Fibroblast of lung (primary cell): ENCODE results near the gene PORCN.

Experiments
- EZH2 ChIP-seq: IDR thresholded peaks from 2 replicates; pipeline ENCODE4 v1.5.1; 2012; ENCODE audit warnings: low read length, control low read depth, mild to moderate bottlenecking; ENCODE audit errors: missing control alignments
- TF ChIP-seq, protein P1 (sequence below), 2 donors: IDR thresholded peaks in 1 of 2; conservative IDR thresholded peaks in 1 of 2; 1 replicate in 1 of 2; 2 replicates in 1 of 2; pipeline ENCODE4 v1.5.1; 2011 to 2012; ENCODE audit warnings: low read length in 2 of 2, control low read depth in 1 of 2, inconsistent platforms in 1 of 2, low read depth in 1 of 2, mild to moderate bottlenecking in 1 of 2

DNA sequence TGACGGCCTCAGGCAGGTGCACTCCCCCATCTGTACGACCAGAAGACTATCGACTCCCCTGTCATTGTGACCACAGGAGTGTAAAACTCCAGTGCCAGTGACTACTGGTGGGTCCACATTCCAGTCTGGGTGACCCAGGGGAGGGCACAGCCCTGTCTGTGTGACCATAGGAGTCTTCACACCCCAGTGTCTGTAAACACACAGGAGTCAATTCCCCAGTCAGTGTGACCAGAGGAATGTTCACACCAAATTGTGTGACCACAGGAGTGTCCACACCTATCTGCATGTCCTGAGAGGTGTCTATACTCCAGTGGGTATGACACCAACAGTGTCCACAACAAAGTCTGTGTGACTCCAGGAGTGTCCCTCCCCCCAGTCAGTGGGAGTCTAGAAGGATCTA lies 20.8 kb upstream of the PORCN start:
- TF ChIP-seq, protein P1, sequence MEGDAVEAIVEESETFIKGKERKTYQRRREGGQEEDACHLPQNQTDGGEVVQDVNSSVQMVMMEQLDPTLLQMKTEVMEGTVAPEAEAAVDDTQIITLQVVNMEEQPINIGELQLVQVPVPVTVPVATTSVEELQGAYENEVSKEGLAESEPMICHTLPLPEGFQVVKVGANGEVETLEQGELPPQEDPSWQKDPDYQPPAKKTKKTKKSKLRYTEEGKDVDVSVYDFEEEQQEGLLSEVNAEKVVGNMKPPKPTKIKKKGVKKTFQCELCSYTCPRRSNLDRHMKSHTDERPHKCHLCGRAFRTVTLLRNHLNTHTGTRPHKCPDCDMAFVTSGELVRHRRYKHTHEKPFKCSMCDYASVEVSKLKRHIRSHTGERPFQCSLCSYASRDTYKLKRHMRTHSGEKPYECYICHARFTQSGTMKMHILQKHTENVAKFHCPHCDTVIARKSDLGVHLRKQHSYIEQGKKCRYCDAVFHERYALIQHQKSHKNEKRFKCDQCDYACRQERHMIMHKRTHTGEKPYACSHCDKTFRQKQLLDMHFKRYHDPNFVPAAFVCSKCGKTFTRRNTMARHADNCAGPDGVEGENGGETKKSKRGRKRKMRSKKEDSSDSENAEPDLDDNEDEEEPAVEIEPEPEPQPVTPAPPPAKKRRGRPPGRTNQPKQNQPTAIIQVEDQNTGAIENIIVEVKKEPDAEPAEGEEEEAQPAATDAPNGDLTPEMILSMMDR (conservative IDR thresholded peaks at IDR 0.05 in 1 of 2, IDR thresholded peaks at IDR 0.05 in 1 of 2; ENCODE audit: low read depth in 1 of 2, low read length in 2 of 2), result no peak
- no peak for TF ChIP-seq EZH2
